HUES48 (cell line): ENCODE measurements around the gene SERPINE1.

Experiments
- H3K27ac ChIP-seq: one replicate; pipeline ENCODE4 v1.7.0; 2013; ENCODE audit warnings: low read depth, low read length, inconsistent platforms
- H3K27me3 ChIP-seq: 2 replicates; pipeline ENCODE4 v1.6.1; 2013; ENCODE audit warnings: mild to moderate bottlenecking, low read length; ENCODE audit not compliant: control insufficient read depth, insufficient read depth
- H3K36me3 ChIP-seq: 2 replicates; pipeline ENCODE4 v1.6.1; 2013; ENCODE audit warnings: low read length; ENCODE audit not compliant: control insufficient read depth, insufficient read depth
- H3K4me1 ChIP-seq: 2 replicates; pipeline ENCODE4 v1.6.1; 2013; ENCODE audit warnings: mild to moderate bottlenecking, low read length; ENCODE audit not compliant: control insufficient read depth, insufficient read depth
- H3K4me3 ChIP-seq: 2 replicates; pipeline ENCODE4 v1.5.1; 2013; ENCODE audit warnings: mild to moderate bottlenecking, low read depth, low read length
- H3K9ac ChIP-seq: 2 replicates; pipeline ENCODE4 v1.6.1; 2013; ENCODE audit warnings: mild to moderate bottlenecking, low read depth, low read length, moderate library complexity
- H3K9me3 ChIP-seq: 2 replicates; pipeline ENCODE4 v1.6.1; 2013; ENCODE audit warnings: low read length; ENCODE audit not compliant: control insufficient read depth, insufficient read depth

SERPINE1 gene

DNA sequence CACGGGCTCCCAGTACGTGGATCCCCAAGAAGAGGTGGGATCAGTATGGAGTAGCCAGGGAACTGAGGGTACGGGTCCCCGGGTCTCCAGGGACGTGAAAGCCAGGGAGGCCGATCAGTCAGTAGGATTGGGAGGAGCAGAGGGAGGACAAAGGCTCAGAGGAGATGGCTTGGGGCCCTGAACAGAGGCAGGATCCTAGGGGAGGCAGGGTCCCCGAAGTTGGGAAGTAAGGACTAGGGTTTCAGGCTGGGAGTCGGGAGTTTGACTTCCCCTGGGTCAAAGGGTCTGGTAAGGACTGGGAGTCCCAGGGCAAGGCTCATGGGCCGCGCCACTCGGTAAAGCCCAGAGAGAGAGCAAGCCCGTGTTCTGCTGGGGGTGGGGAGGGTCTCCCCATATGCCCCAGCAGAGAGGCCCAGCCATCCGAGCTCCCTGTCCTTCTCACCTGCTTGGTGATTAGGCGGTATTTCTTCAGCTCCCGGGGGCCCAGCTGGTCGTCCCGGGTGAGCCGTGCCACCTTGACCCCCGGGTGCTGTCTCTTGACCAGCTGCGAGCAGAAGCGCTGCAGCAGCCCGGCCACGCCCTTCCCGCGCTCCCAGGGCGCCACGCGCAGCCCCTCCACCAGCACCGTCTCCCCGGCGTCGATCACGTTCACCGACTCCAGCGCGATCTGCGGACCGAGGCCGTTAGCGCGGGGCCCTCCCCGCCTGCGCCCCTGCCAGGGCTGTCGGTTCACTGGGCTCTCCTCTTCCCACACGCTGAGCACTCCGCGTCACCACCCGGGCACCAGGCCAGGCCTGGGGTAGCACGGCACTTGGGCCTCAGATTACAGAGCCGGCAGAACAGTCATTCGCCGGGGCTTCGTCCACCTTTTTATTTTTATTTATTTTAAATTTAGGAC, 46.2 kb downstream of the SERPINE1 start:
- H3K4me3 ChIP-seq = peak overlapping the region; percentile 41
- peaks cover 43% of the 10 kb centered on the region for H3K4me1 ChIP-seq
- peaks cover 100% of the 10 kb centered on the region for H3K27me3 ChIP-seq
- no peak overlapping the region for H3K9ac ChIP-seq
- no peaks in the 10 kb centered on the region for H3K9me3 ChIP-seq
- no peak overlapping the region for H3K27ac ChIP-seq
- H3K36me3 ChIP-seq = no peaks in the 10 kb centered on the region

DNA sequence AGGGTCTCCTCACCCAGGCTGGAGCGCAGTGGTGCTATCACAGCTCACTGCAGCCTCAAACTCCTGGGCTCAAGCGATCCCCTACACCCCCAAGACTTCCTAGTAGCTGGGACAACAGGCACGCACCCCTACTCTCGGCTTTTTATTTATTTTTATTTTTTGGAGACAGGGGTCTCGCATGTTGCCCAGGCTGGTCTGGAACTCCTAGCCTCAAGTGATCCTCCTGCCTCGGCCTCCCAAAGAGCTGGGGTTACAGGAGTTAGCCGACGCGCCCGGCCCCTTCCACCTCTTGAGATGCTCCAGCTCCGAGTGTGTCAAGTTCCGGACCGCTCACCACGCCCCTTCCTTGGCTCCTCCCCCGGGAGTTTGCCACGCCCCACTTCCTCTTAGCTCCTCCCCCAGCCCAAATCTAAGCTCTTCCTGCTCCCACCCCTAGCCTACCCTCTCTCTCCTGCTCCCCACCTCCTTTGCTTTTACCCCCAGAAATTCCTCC, 46.9 kb downstream of the SERPINE1 start:
- Histone ChIP-seq H3K36me3 (no peaks in the 10 kb centered on the region), H3K9ac (no peak overlapping the region), H3K27me3 (peaks cover 100% of the 10 kb centered on the region), H3K4me1 (peaks cover 36% of the 10 kb centered on the region), H3K4me3 (peak overlapping the region; percentile 70), H3K9me3 (no peaks in the 10 kb centered on the region), H3K27ac (no peak overlapping the region)

DNA sequence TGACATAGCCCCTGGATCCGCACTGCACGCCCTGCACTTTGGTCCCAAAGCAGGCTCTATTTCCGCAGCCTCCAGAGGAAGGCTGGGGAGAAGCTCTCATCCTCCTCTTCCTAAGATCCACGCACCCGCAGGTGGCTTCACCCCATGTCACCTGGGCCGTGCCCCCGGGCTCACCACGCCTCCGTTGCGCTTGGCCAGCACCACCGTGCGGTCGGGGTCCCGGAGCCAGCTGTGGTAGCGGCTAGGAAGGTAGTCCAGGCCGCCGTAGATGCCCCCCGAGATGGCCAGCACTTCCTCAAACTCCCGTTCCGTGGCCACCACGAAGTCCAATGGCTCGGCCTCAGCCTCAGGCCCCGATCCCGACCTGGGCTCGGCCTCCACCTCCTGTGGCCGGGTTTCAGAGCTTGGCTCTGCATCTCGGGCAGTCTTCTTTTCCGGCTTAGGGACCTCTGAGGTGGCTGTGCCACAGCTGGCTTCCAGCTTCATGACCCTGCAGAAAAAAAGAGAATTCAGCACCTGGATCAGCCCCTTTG, 47.5 kb downstream of the SERPINE1 start:
- H3K9me3 ChIP-seq = no peaks in the 10 kb centered on the region
- H3K27ac ChIP-seq = no peak overlapping the region
- peaks cover 100% of the 10 kb centered on the region for H3K27me3 ChIP-seq
- peak overlapping the region; percentile 70 for H3K4me3 ChIP-seq
- H3K36me3 ChIP-seq = no peaks in the 10 kb centered on the region
- H3K9ac ChIP-seq = no peak overlapping the region
- H3K4me1 ChIP-seq = peaks cover 31% of the 10 kb centered on the region

DNA sequence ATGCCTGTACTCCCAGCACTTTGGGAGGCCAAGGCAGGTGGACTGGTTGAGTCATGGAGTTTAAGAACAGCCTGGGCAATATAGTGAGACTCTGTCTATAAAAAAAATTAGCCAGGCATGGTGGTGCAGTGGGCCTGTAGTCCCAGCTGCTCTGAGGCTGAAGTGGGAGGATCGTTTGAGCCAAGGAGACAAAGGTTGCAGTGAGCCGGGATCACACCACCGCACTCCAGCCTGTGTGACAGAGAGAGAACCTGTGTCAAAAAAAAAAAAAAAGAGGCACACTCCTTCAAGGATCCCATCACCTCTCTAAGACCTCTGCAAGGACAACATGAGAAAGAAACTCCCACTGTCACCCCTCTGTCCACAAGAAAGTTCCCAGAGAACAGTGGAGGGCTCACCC, 48.8 kb downstream of the SERPINE1 start:
- Histone ChIP-seq H3K9ac (no peak overlapping the region), H3K36me3 (no peaks in the 10 kb centered on the region), H3K27me3 (peaks cover 99% of the 10 kb centered on the region), H3K4me3 (no peak overlapping the region), H3K4me1 (peaks cover 19% of the 10 kb centered on the region), H3K9me3 (no peaks in the 10 kb centered on the region), H3K27ac (no peak overlapping the region)

DNA sequence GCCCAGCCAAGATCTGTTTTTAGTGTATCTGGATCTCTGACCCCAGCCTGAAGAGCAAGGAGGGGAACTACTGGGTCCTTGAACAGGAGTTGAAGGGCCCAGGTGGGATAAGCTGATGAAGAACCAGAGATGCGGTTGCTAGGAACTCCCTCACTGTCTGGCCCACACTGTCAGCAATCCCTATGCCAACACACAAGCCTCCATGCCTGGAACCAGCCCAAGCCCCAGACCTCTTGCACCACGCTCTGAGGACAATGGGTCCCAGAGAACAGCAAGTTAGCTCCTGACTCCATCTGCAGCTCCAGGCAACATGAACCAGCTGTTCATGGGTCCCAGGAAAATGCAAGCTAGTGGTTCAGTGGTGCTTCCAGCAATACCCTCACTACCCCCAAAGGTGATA, 50.7 kb downstream of the SERPINE1 start:
- Histone ChIP-seq H3K4me3 (no peak overlapping the region), H3K27me3 (peaks cover 87% of the 10 kb centered on the region), H3K36me3 (no peaks in the 10 kb centered on the region), H3K9me3 (no peaks in the 10 kb centered on the region), H3K9ac (no peak overlapping the region), H3K27ac (no peak overlapping the region), H3K4me1 (peaks cover 7% of the 10 kb centered on the region; the same call in 1 of the 2 replicates)

DNA sequence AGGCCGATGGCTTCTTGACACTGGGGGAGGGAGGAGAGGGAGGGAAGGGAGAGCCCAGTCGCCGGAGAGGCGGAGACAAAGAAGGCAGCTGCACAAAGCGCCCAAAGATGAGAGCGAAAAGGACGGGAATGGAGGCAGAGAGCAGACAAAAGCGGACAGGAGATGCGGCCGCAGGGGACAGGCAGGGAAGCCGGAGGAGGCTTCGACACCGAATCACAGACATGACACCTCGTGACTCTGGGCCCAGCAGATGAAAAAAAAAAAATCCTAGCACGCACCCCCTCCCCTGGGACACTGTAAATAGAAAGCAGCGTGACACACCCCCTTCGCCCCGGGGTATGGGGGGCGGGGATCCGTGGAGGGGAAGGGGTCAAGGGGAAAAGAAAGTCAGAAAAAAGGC, 52.2 kb downstream of the SERPINE1 start:
- H3K27me3 ChIP-seq = peaks cover 73% of the 10 kb centered on the region
- H3K36me3 ChIP-seq = no peaks in the 10 kb centered on the region
- H3K9me3 ChIP-seq = no peaks in the 10 kb centered on the region
- H3K9ac ChIP-seq = no peak overlapping the region
- peak overlapping the region; percentile 58 for H3K4me3 ChIP-seq
- no peak overlapping the region for H3K27ac ChIP-seq
- 0 out of 2 replicates have a peak, but pooled peaks cover 5% of the 10 kb centered on the region for H3K4me1 ChIP-seq

DNA sequence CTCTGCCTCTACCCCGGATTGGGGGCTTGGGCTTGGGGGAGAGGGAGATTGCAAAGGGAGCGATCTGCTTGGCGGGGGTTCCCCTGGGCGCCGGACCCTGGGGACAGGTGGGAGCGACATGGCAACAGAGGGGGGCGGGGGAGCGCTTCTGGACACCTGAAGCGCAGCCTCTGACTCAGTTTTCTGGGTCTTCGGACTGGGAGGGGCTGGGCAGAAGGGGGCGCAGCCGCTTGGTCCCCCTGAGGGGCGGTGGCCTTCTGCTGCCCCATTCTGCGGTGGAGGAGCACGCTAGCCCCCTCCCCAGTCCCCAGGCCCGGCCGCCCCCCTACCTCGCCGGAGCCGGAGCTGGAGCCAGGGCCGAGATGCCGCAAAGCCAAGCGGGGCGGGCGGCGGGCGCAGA, 52.8 kb downstream of the SERPINE1 start:
- peak overlapping the region; percentile 58 for H3K4me3 ChIP-seq
- 0 out of 2 replicates have a peak, but pooled peaks cover 5% of the 10 kb centered on the region for H3K4me1 ChIP-seq
- peaks cover 67% of the 10 kb centered on the region for H3K27me3 ChIP-seq
- H3K9ac ChIP-seq = no peak overlapping the region
- H3K9me3 ChIP-seq = no peaks in the 10 kb centered on the region
- H3K36me3 ChIP-seq = no peaks in the 10 kb centered on the region
- H3K27ac ChIP-seq = no peak overlapping the region

DNA sequence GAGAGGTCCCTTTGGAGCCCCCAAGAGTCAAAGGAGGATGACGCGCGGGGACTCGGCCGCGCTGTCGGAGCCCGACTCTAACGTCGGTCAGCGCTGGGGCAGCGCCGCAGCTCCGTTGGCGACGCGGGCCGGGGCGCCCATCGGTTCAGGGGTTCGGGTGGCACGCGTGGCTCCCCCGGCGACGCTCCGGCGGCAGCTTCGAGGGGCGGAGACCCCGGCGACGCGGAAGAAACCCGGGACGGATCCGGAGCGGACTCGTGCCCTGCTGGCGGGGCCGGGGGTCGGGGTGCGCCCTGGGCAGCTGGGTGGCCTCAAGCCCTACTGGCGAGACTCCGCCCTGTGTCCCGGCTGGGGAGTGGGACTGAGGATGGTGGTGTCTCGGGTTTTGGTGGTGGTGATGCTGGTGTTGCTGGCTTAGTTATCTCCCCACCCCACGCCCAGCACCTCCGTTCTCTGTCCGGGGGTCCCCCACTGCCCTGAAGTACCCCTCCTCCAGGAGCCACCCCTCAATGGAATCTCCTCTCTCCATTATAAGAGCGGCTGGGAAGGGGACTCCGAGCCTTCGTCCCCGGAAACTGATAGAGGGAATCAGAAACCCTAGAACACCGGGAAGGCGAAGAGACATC, 53.3 kb downstream of the SERPINE1 start, which contains the start of gene NAT16:
Gene NAT16, minus strand, starts transcription at position 164 of the 626 bp plus-strand sequence. CDS start 5,486 bp downstream, outside the sequence.
- peak within 1 kb of the TSS; percentile 58 for H3K4me3 ChIP-seq
- H3K9ac ChIP-seq = no peak within 1 kb of the TSS
- H3K9me3 ChIP-seq = no peaks in the 10 kb centered on the region
- H3K36me3 ChIP-seq = no peaks in the 10 kb centered on the region
- 0 out of 2 replicates have a peak, but pooled peaks cover 5% of the 10 kb centered on the region for H3K4me1 ChIP-seq
- H3K27ac ChIP-seq = no peak within 1 kb of the TSS
- peaks cover 61% of the 10 kb centered on the region for H3K27me3 ChIP-seq

DNA sequence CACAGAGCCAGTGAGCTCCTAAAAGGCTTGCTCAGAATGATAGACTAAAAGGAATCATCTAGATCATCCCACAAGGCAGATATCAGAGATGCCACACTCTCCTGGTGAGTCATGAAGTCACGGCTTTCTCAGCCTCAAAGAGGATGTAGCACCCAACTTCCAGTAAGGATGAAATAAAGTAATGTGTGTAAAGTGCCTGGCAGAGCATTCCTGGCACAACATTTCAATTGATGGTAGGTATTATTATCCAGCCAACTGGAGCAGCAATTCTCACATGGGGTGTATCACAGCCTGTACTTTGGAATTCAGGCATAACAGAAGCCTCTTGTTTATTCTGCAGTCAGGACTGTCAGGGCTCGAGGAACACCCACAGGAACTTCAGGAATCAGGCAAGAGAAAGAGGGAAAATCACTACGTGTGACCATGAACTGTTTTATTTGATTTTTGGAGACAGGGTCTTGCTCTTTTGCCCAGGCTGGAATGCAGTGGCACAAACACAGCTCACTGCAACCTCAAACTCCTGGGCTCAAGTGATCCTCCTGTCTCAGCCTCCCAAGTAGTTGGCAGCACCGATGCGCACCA, 58.4 kb downstream of the SERPINE1 start:
- no peaks in the 10 kb centered on the region for H3K9me3 ChIP-seq
- H3K27ac ChIP-seq = no peak overlapping the region
- no peaks in the 10 kb centered on the region for H3K36me3 ChIP-seq
- H3K27me3 ChIP-seq = peaks cover 11% of the 10 kb centered on the region
- no peak overlapping the region for H3K4me3 ChIP-seq
- 0 out of 2 replicates have a peak, but pooled peaks cover 5% of the 10 kb centered on the region for H3K4me1 ChIP-seq
- no peak overlapping the region for H3K9ac ChIP-seq

DNA sequence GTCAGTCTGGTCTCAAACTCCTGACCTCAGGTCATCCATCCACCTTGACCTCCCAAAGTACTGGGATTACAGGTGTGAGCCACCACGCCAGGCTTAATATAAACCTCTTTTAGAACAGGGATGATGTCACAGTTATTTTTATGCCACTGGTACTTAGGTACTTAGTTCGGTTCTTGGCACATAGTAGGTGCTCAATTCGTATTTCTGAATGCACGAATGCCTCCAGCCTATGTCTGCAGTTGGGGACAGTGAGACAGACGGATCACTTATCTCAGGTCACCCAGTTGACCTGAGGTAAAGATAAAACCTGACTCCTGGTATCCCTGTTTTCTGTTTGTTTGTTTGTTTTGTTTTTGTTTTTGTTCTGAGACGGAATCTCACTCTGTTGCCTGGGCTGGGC, 59.3 kb downstream of the SERPINE1 start:
- no peaks in the 10 kb centered on the region for H3K9me3 ChIP-seq
- H3K27me3 ChIP-seq = peaks cover 3% of the 10 kb centered on the region; the same call in 1 of the 2 replicates
- no peak overlapping the region for H3K27ac ChIP-seq
- no peak overlapping the region for H3K4me3 ChIP-seq
- 0 out of 2 replicates have a peak, but pooled peaks cover 5% of the 10 kb centered on the region for H3K4me1 ChIP-seq
- H3K9ac ChIP-seq = no peak overlapping the region
- H3K36me3 ChIP-seq = no peaks in the 10 kb centered on the region
